HG02840 (cell line): Measurements from ENCODE around the gene PLPP3.

Experiments used
- ATAC-seq: cut with Tn5 transposase; IDR thresholded peaks from one replicate; pipeline ENCODE4 v1.9.1; 2021; ENCODE audit warnings: mild to moderate bottlenecking, moderate library complexity, moderate number of reproducible peaks; ENCODE audit not compliant: unreplicated experiment, low FRiP score

PLPP3 gene

GRCh38 chr1:56577406-56578137 lies 1.8 kb downstream of the PLPP3 start:
- no peak for ATAC-seq

- no peak for ATAC-seq
Measured at GRCh38 chr1:56576880-56577405, 2.4 kb downstream of the PLPP3 start.

GRCh38 chr1:56575865-56576264 lies 3.5 kb downstream of the PLPP3 start:
- ATAC-seq = no peak

- ATAC-seq = no peak
Measured at GRCh38 chr1:56574794-56575193, 4.6 kb downstream of the PLPP3 start.

GRCh38 chr1:56573311-56573710 lies 6.1 kb downstream of the PLPP3 start:
- ATAC-seq = no peak

- ATAC-seq = no peak
Measured at GRCh38 chr1:56572334-56573050, 6.9 kb downstream of the PLPP3 start.

- no peak for ATAC-seq
Measured at GRCh38 chr1:56571448-56571847, 7.9 kb downstream of the PLPP3 start.

- no peak for ATAC-seq
Measured at GRCh38 chr1:56570924-56571372, 8.4 kb downstream of the PLPP3 start.

GRCh38 chr1:56569661-56570060 lies 9.7 kb downstream of the PLPP3 start:
- ATAC-seq = no peak

GRCh38 chr1:56566994-56567393 lies 12.4 kb downstream of the PLPP3 start:
- ATAC-seq = no peak

GRCh38 chr1:56566061-56566744 lies 13.2 kb downstream of the PLPP3 start:
- ATAC-seq = no peak

- ATAC-seq = no peak
Measured at GRCh38 chr1:56564615-56565014, 14.7 kb downstream of the PLPP3 start.

- ATAC-seq = no peak
Measured at GRCh38 chr1:56563568-56563967, 15.8 kb downstream of the PLPP3 start.

GRCh38 chr1:56562891-56563452 lies 16.4 kb downstream of the PLPP3 start:
- ATAC-seq = no peak

- ATAC-seq = no peak
Measured at GRCh38 chr1:56561227-56562019, 17.9 kb downstream of the PLPP3 start.

- ATAC-seq = no peak
Measured at GRCh38 chr1:56557746-56558145, 21.6 kb downstream of the PLPP3 start.

- no peak for ATAC-seq
Measured at GRCh38 chr1:56555448-56555847, 23.9 kb downstream of the PLPP3 start.

- ATAC-seq = no peak
Measured at GRCh38 chr1:56553046-56553445, 26.3 kb downstream of the PLPP3 start.

- ATAC-seq = no peak
Measured at GRCh38 chr1:56552349-56552748, 27.0 kb downstream of the PLPP3 start.

- no peak for ATAC-seq
Measured at GRCh38 chr1:56551691-56552090, 27.7 kb downstream of the PLPP3 start.
